Body of pancreas (tissue), 4 donors: Measurements from ENCODE around the gene PRPS1L1.

Source experiments
- CTCF ChIP-seq, 7 experiments: fragments of 450-650 bp in 4 of 7; fragments of 200-600 bp in 3 of 7; sonication (generic) in 3 of 7; IDR thresholded peaks; one replicate each; pipeline ENCODE4 v1.5.1; 2016 to 2019; ENCODE audit warnings: antibody characterized with exemption in 7 of 7
- POLR2A ChIP-seq, 3 donors: fragments of 450-650 bp; IDR thresholded peaks; one replicate each; pipeline ENCODE4 v1.6.1; 2016; ENCODE audit warnings: antibody characterized with exemption in 3 of 3, mild to moderate bottlenecking in 2 of 3

- TF ChIP-seq CTCF (IDR thresholded peaks at IDR 0.05) (no peak), POLR2A (IDR thresholded peaks at IDR 0.05) (no peak)
Measured at GRCh38 chr7:18041191-18041590, 13.5 kb upstream of the PRPS1L1 start.
